ENCODE results near the gene DYSF.

The DYSF gene

DNA sequence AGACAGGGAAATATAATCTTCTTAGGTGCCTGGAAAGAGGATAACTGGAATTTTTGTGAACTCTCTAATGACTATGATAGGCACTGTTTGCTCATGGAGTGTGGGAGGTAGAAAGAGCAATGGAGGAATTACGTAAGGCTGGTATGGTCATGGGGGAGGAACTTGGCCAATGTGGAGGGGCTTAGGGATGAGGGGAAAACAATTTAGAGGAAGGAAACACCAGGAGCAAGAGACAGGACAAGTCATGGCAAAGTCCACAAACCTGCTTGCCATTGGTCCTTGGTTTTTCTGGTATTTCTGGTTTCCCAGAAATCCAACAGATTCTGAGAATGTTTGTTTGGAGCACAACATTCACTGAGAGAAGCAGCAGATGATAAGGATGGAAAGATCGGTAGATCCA, 274.2 kb downstream of the DYSF start:
- no peak for DNase-seq (ENCODE audit: low spot score)

DNA sequence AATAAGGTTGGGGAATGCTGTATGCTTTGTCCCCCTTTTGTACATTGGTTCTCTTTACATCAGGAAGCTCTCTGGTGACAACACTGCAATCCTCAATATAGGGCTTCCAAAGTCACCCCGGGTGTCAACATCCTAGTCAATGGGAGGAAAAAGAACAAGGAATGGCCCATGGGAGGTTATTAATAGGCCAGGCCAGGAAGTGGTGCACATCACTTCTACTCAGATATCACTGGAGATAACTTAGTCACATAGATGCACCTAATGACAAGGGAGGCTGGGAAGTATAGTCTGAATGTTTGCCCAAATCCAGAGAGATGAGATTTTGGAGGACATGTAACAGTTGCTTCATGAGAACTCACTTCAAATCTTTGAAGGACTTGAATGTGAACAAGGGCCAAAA, 274.7 kb downstream of the DYSF start:
- DNase-seq (ENCODE audit: low spot score) = no peak

DNA sequence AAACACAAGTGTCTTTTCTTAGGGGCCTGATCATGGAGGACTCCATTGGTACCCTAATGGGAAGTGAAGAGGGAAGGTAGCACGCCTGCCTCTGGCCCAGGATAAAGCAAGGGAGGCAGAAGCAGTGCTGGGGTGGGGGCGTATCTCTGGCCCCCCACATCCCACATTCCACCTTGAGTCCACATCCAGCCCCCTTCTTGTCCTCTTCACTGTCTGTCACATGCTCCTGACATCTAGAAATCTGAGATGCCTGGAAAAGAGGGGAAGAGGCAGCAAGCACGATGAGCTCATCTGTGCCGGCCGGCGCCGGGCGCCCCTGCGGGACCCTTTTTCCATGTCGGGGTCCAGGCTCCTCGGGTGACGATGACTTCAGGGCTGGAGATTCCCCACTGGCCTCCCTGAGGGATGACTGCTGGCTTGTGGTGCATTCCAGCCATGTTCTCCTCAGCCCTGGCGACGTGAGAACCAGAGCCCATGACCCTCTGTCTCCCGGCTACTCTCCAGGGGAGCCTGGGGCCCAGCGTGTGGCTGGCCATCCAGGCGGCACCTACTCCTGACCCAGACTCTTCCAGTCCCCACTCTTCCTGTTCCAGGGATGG, 277.5 kb downstream of the DYSF start:
- DNase-seq (ENCODE audit: low spot score) = no peak

DNA sequence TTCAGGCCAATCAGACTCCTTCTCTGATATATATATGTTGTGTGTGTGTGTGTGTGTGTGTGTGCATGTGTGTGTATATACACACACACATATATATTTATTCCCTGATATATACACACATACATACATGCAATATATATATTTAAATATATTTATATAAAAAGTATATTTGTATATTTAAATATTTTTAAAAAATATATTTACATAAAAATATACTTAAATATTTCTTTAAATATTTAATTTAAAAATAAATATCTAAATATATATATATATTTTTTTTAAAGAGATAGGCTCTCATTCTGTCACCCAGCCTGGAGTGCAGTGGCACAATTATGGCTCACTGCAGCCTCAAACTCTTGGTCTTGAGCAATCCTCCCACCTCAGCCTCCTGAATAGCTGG, 281.3 kb downstream of the DYSF start:
- DNase-seq (ENCODE audit: low spot score) = no peak

DNA sequence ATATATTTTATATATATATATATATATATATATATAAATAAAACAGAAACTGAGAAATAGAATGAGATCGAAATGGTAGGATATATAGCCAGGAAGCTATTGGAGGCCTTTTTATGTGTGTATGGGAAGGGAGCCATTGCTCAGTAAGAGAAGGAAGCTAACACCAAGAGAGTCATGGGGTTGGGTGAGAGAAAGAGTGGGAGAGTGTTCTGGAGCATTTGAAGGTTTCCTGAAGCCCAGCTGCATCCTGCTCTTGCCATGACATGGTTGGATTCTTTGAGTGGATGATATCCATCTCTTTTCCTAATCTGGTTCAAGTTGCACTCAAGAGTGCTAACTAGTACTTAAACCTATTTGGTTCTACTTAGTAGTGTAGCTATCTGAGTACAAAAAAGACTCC, 282.3 kb downstream of the DYSF start:
- no peak for DNase-seq (ENCODE audit: low spot score)
